Naive thymus-derived CD8-positive, alpha-beta T cell (primary cell): ENCODE results near the gene PHRF1. TPM values are rescaled to one million over a fixed set of nuclear protein-coding genes. Genes with fewer than 3 reads are reported as not detected.

Experiments
- ATAC-seq, 2 donors: fragments of 150-1000 bp; cut with Tn5 transposase in 1 of 2; sonication (Bioruptor Pico), chemical (Tn5 transposase) in 1 of 2; 1 replicate in 1 of 2; 2 replicates in 1 of 2; pipeline ENCODE4 v1.10.0; 2021; ENCODE audit warnings: mild to moderate bottlenecking in 2 of 2, moderate library complexity in 2 of 2
- POLR2A ChIA-PET: fragments of 350-600 bp; sonication (Branson Sonifier 250); formaldehyde crosslinking; loops from one replicate; lab custom pipeline; 2021; ENCODE audit warnings: antibody characterized with exemption; lab: Charles Lee
- DNase-seq, 10 donors: peaks; one replicate each; pipeline versions ENCODE4 v3.0.0 to v3.0.0-alpha.2; 2020 to 2022
- H3K27ac Mint-ChIP-seq, 10 donors: one replicate each; pipeline ENCODE4 v1.8.0; 2020 to 2022; ENCODE audit warnings: mild to moderate bottlenecking in 10 of 10, mixed read lengths in 10 of 10, moderate library complexity in 4 of 10, inconsistent platforms in 1 of 10
- H3K27me3 Mint-ChIP-seq, 5 donors: one replicate each; pipeline ENCODE4 v1.8.0; 2021 to 2022; ENCODE audit warnings: mixed read lengths in 5 of 5
- H3K36me3 Mint-ChIP-seq, 3 donors: one replicate each; pipeline ENCODE4 v1.8.0; 2020 to 2022; ENCODE audit warnings: mixed read lengths in 3 of 3, mild to moderate bottlenecking in 2 of 3, inconsistent platforms in 1 of 3
- H3K4me1 Mint-ChIP-seq, 4 donors: one replicate each; pipeline ENCODE4 v1.8.0; 2021 to 2022; ENCODE audit warnings: mixed read lengths in 4 of 4
- H3K4me3 Mint-ChIP-seq, 10 donors: one replicate each; pipeline ENCODE4 v1.8.0; 2020 to 2022; ENCODE audit warnings: mild to moderate bottlenecking in 10 of 10, mixed read lengths in 10 of 10, moderate library complexity in 6 of 10, inconsistent platforms in 1 of 10
- H3K9me3 Mint-ChIP-seq, 9 donors: one replicate each; pipeline ENCODE4 v1.8.0; 2020 to 2022; ENCODE audit warnings: mixed read lengths in 9 of 9, mild to moderate bottlenecking in 3 of 9, inconsistent platforms in 1 of 9, moderate library complexity in 1 of 9
- polyA plus RNA-seq, 3 donors: library from polyadenylated mRNA; unstranded; fragments of 300-500 nt; fragmentation: Illumina TruSeq; gene quantifications; one replicate each; pipeline ENCODE4 v1.2.3, GENCODE V29; 2021
- total RNA-seq, 8 experiments: library from RNA in 2 of 8; stranded (reverse) in 2 of 8; gene quantifications; one replicate each; pipeline ENCODE4 v1.2.3 and lab custom pipeline; 2021 to 2026

PHRF1 gene
- total and polyA plus RNA-seq, 5 experiments from 2014 or later: 3.5 to 54.7 (median 19.8) TPM

DNA sequence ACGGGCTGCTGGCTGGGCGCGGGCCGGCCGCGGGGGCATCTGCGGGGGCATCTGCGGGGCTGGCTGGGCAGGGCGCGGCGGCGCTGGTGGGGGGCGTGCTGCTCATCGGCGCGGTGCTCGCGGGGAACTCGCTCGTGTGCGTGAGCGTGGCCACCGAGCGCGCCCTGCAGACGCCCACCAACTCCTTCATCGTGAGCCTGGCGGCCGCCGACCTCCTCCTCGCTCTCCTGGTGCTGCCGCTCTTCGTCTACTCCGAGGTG lies 61.0 kb downstream of the PHRF1 start:
- Mint-ChIP-seq H3K27ac (peak overlapping the region in 1 of 10 donors; percentile 59), H3K4me3 (peak overlapping the region in 9 of 10 donors; percentile 32 to 79 (median 53))

GRCh38 chr11:637593-638521 lies 61.6 kb downstream of the PHRF1 start:
- Mint-ChIP-seq H3K27ac (peak overlapping the region in 1 of 10 donors; percentile 59), H3K27me3 (peaks cover 0 to 40% (median 18%) of the 10 kb centered on the region in 5 donors), H3K4me3 (peak overlapping the region; percentile 42 to 79 (median 52)), H3K4me1 (peaks cover 9 to 19% (median 14%) of the 10 kb centered on the region in 4 donors), H3K36me3 (peaks cover 0 to 10% (median 2%) of the 10 kb centered on the region in 3 donors), H3K9me3 (no peaks in the 10 kb centered on the region)
- ATAC-seq: no peak
- POLR2A ChIA-PET: interaction anchor here (1.4 kb wide), 1 partner anchor 22 kb away, joined by 5 read pairs; the partner anchor contains the start of gene IRF7
- no peak for DNase-seq

More for the DNA sequence above, 61.0 kb downstream of the PHRF1 start:
- Mint-ChIP-seq H3K27me3 (peaks cover 0 to 40% (median 18%) of the 10 kb centered on the region in 5 donors), H3K9me3 (no peaks in the 10 kb centered on the region), H3K36me3 (peaks cover 0 to 11% (median 6%) of the 10 kb centered on the region in 3 donors), H3K4me1 (peaks cover 6 to 16% (median 14%) of the 10 kb centered on the region in 4 donors)
- POLR2A ChIA-PET: no interaction called here
- ATAC-seq (peak; percentile 14 to 18), DNase-seq (no peak)

- Mint-ChIP-seq H3K27ac (no peak overlapping the region), H3K4me1 (peaks cover 9 to 19% (median 14%) of the 10 kb centered on the region in 4 donors), H3K4me3 (peak overlapping the region; percentile 24 to 79 (median 44)), H3K27me3 (peaks cover 0 to 40% (median 18%) of the 10 kb centered on the region in 5 donors), H3K9me3 (no peaks in the 10 kb centered on the region), H3K36me3 (peaks cover 0 to 12% (median 0%) of the 10 kb centered on the region in 3 donors)
- ATAC-seq: no peak
- no peak for DNase-seq
- POLR2A ChIA-PET: interaction anchor here (0.7 to 1.4 kb wide), 2 partner anchors 23 to 308 kb away, joined by 4 to 5 read pairs; partner anchors contain the start of gene IRF7
These were observed 62.5 kb downstream of the PHRF1 start for GRCh38 chr11:638631-639331.

GRCh38 chr11:639332-639955 lies 63.2 kb downstream of the PHRF1 start:
- Mint-ChIP-seq H3K9me3 (no peaks in the 10 kb centered on the region), H3K27me3 (peaks cover 0 to 39% (median 18%) of the 10 kb centered on the region in 5 donors), H3K4me3 (peak overlapping the region in 5 of 10 donors; percentile 3 to 77 (median 30)), H3K4me1 (peaks cover 9 to 19% (median 14%) of the 10 kb centered on the region in 4 donors), H3K27ac (no peak overlapping the region), H3K36me3 (peaks cover 0 to 16% (median 0%) of the 10 kb centered on the region in 3 donors)
- peak; percentile 15 to 49 for ATAC-seq
- no peak for DNase-seq
- POLR2A ChIA-PET: interaction anchor here (0.7 to 1.5 kb wide), 2 partner anchors 27 to 308 kb away, joined by 3 to 4 read pairs; no protein-coding TSS in a partner anchor

DNA sequence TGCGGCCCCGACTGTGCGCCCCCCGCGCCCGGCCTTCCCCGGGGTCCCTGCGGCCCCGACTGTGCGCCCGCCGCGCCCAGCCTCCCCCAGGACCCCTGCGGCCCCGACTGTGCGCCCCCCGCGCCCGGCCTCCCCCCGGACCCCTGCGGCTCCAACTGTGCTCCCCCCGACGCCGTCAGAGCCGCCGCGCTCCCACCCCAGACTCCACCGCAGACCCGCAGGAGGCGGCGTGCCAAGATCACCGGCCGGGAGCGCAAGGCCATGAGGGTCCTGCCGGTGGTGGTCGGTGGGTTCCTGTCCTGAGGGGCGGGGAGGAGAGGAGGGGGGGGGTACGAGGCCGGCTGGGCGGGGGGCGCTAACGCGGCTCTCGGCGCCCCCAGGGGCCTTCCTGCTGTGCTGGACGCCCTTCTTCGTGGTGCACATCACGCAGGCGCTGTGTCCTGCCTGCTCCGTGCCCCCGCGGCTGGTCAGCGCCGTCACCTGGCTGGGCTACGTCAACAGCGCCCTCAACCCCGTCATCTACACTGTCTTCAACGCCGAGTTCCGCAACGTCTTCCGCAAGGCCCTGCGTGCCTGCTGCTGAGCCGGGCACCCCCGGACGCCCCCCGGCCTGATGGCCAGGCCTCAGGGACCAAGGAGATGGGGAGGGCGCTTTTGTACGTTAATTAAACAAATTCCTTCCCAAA lies 63.9 kb downstream of the PHRF1 start:
- Mint-ChIP-seq H3K4me3 (peak overlapping the region; percentile 12 to 82 (median 64)), H3K36me3 (peaks cover 0 to 17% (median 0%) of the 10 kb centered on the region in 3 donors), H3K4me1 (peaks cover 9 to 19% (median 14%) of the 10 kb centered on the region in 4 donors), H3K9me3 (no peaks in the 10 kb centered on the region), H3K27me3 (peaks cover 0 to 32% (median 18%) of the 10 kb centered on the region in 5 donors), H3K27ac (peak overlapping the region in 8 of 10 donors; percentile 19 to 62 (median 56))
- DNase-seq (no peak), ATAC-seq (peak; percentile 19 to 47)
- POLR2A ChIA-PET: interaction anchor here (1.5 kb wide), 1 partner anchor 27 kb away, joined by 3 read pairs; no protein-coding TSS in a partner anchor

DNA sequence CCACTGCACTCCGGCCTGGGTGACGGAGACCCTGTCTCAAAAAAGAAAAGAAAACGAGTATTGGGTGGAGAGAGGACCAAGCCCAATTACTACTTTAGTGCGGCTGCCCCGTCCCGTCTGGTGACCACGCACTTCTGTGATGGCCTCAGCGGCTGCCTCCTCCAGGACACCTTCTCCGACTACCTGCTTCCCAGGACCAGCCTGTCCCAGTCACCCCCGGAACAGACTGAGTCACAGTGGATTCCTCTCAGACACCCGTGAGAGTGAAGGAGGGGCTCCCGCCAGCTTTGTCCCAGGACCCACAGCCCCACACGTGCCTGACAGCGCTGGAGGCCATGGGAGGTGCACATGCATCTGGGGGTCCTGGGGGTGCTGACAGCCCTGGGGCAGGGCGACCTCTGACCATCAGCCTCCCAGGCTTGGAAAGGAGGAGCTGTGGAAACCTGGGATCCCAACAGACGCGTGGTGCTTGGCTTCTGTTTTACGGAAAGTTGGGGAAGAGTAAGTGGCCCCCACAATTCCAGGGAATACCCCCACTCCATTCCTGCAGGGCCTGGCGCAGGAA lies 65.6 kb downstream of the PHRF1 start:
- no peak overlapping the region for H3K4me3 Mint-ChIP-seq
- no peak for ATAC-seq
- POLR2A ChIA-PET: no interaction called here
- H3K27ac Mint-ChIP-seq: no peak overlapping the region
- H3K27me3 Mint-ChIP-seq: peaks cover 0 to 18% (median 12%) of the 10 kb centered on the region in 5 donors
- peaks cover 9 to 20% (median 15%) of the 10 kb centered on the region in 4 donors for H3K4me1 Mint-ChIP-seq
- no peaks in the 10 kb centered on the region for H3K9me3 Mint-ChIP-seq
- H3K36me3 Mint-ChIP-seq: peaks cover 0 to 17% (median 0%) of the 10 kb centered on the region in 3 donors
- no peak for DNase-seq

GRCh38 chr11:643366-643765 lies 67.1 kb downstream of the PHRF1 start:
- POLR2A ChIA-PET: no interaction called here
- H3K27ac Mint-ChIP-seq: no peak overlapping the region
- H3K4me3 Mint-ChIP-seq: no peak overlapping the region
- ATAC-seq (peak in 1 of 2 donors; percentile 50), DNase-seq (no peak)
- H3K36me3 Mint-ChIP-seq: peaks cover 0 to 19% (median 0%) of the 10 kb centered on the region in 3 donors
- H3K27me3 Mint-ChIP-seq: peaks cover 0 to 9% (median 6%) of the 10 kb centered on the region in 5 donors
- H3K4me1 Mint-ChIP-seq: peaks cover 6 to 14% (median 9%) of the 10 kb centered on the region in 4 donors
- no peaks in the 10 kb centered on the region for H3K9me3 Mint-ChIP-seq

GRCh38 chr11:643849-644738 lies 67.8 kb downstream of the PHRF1 start:
- POLR2A ChIA-PET: no interaction called here
- Mint-ChIP-seq H3K27me3 (peaks cover 0 to 4% (median 2%) of the 10 kb centered on the region in 5 donors), H3K9me3 (no peaks in the 10 kb centered on the region), H3K36me3 (peaks cover 0 to 20% (median 0%) of the 10 kb centered on the region in 3 donors), H3K27ac (no peak overlapping the region), H3K4me1 (peaks cover 4 to 8% (median 6%) of the 10 kb centered on the region in 4 donors), H3K4me3 (no peak overlapping the region)
- no peak for ATAC-seq
- no peak for DNase-seq

DNA sequence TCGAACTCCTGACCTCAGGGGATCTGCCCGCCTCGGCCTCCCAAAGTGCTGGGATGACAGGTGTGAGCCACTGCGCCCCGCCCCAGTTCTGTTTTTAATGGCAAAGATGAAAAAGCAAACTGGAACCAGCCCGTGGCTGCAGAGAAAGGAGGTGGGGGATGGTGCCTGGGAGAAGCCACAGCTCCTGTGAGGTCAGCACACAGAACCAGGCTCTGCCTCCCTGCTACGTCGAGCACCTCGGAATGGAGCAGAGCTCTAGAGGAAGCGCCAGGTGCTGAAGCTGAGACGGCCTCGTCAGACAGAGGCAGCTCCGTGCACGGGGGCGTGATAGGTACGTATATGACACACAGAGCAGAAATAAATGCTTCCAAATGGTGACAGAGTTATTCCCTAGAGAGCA lies 69.3 kb downstream of the PHRF1 start:
- H3K27ac Mint-ChIP-seq: peak overlapping the region in 6 of 10 donors; percentile 50 to 85 (median 73)
- no peaks in the 10 kb centered on the region for H3K9me3 Mint-ChIP-seq
- POLR2A ChIA-PET: no interaction called here
- DNase-seq (no peak), ATAC-seq (no peak)
- peaks cover 0 to under 1% (median 0%) of the 10 kb centered on the region in 5 donors for H3K27me3 Mint-ChIP-seq
- H3K4me3 Mint-ChIP-seq: peak overlapping the region in 2 of 10 donors; percentile 39 to 43
- peaks cover 2 to 4% (median 3%) of the 10 kb centered on the region in 4 donors for H3K4me1 Mint-ChIP-seq
- peaks cover 0 to 29% (median 0%) of the 10 kb centered on the region in 3 donors for H3K36me3 Mint-ChIP-seq

DNA sequence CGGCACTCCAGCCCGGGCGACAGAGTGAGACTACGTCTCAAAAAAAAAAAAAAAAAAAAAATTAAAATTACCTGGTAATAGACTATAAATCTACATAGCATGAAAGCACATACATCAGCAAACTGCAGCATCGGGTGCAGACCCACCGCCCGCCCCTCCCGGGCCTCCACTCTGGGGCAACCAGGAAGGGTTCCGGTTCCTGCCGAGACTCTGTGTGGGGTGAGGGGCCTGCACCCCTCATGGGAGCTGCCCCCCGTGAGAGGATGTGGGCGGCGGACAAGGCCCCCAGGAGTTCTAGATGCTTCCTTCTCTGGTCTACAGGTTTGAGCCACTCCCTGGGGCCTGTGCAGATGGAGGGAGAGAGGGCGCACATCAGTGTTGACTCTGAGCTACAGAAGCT lies 69.9 kb downstream of the PHRF1 start:
- Mint-ChIP-seq H3K27ac (no peak overlapping the region), H3K27me3 (no peaks in the 10 kb centered on the region), H3K4me3 (peak overlapping the region in 1 of 10 donors; percentile 8), H3K9me3 (no peaks in the 10 kb centered on the region), H3K36me3 (peaks cover 0 to 34% (median 2%) of the 10 kb centered on the region in 3 donors), H3K4me1 (peaks cover 0 to 4% (median 3%) of the 10 kb centered on the region in 4 donors)
- POLR2A ChIA-PET: no interaction called here
- ATAC-seq (no peak), DNase-seq (no peak)
